ENCODE results near the gene BEND6. TPM values are rescaled to one million over a fixed set of nuclear protein-coding genes. Genes with fewer than 3 reads are reported as not detected.

The BEND6 gene
- total and polyA plus RNA-seq, 4 experiments from 2014 or later = not detected

DNA sequence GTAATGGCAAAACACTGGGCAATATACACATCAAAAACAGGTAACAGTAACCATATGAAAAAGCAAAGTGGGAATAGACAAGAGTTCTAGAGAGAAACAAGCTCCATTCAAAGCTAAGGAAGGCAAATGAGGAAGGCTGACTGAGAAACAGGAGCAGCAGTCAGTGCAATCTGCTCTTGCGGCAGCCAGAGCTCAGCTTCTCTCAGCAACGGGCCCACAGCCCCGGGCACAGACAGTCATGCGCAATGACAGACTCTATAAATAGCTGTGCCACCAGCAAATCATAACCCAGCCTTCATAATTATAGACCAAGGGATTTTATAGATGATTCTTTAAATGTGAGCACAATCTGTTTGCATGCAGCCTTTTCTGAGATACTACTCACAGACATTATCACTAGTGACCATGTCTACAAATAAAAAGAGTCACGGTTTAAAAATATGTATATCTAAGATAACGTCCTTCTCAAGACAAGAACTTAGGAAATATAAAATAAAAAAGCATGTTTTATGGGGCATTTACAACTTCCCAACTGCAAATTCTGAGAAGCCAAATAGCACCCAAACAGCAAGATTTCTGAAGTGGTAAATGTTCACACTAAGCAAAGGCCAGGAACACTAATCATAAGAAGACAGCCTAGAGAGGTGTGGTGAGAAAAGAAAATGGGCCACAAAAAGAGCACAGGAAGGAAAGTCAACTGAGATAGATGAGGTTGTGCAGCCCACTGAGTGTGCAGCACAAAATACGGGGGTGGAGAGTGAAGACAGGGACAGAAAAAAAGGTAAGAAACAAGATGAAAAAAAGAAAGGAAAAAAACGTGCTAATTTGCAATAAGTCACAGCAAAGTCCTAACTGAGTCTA is 39.9 kb upstream of the BEND6 start:
- no peak overlapping the region for H3K27ac ChIP-seq (ENCODE audit: low read depth, low read length)
- H3K4me1 ChIP-seq (ENCODE audit: insufficient read depth, low read length) = no peaks in the 10 kb centered on the region
- Mint-ChIP-seq H3K27ac (no peak overlapping the region), H3K4me3 (no peak overlapping the region), H3K4me1 (no peaks in the 10 kb centered on the region), H3K36me3 (no peaks in the 10 kb centered on the region), H3K9me3 (no peaks in the 10 kb centered on the region), H3K27me3 (peaks cover 3 to 16% of the 10 kb centered on the region in 2 donors)
- H3K27me3 ChIP-seq (ENCODE audit: insufficient read depth, low read length) = peaks cover 4% of the 10 kb centered on the region
- H3K9me3 ChIP-seq (ENCODE audit: control insufficient read depth in 1 of 2, low read length in 2 of 2) = no peaks in the 10 kb centered on the region
- H3K4me3 ChIP-seq (ENCODE audit: low read length in 2 of 2) = no peak overlapping the region
- ChIA-PET POLR2A (ENCODE audit: partially characterized antibody) (no interaction called here), CTCF (ENCODE audit: partially characterized antibody) (interaction anchor here (0.9 kb wide), 1 partner anchor 11 kb away, joined by 4 read pairs; no protein-coding TSS in a partner anchor)
- intact Hi-C loops (cut with micrococcal nuclease) = no loop called here
- H3K36me3 ChIP-seq (ENCODE audit: insufficient read depth, low read length) = no peaks in the 10 kb centered on the region
- DNase-seq = no peak

DNA sequence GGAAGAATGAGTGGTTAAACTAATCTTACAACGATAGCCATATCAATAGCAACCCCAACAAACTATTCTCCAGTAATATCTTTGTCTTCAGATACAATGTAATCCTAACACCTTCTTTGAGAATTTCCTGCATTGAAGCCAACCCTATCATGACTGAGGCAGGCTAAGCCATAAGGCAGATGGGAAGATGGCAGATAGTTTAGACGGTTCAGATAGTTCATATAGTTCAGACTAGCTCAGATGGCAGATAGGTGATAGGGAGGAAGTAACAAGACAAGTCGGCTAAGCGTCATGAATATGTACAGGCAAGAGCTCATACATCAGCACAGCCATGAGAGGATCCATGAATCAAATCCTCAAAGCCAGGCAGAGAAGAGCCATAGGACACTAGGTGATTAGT is 39.1 kb upstream of the BEND6 start:
- Histone ChIP-seq H3K9me3 (ENCODE audit: control insufficient read depth in 1 of 2, low read length in 2 of 2) (no peaks in the 10 kb centered on the region), H3K4me1 (ENCODE audit: insufficient read depth, low read length) (no peaks in the 10 kb centered on the region), H3K36me3 (ENCODE audit: insufficient read depth, low read length) (no peaks in the 10 kb centered on the region), H3K27me3 (ENCODE audit: insufficient read depth, low read length) (peaks cover 8% of the 10 kb centered on the region), H3K4me3 (ENCODE audit: low read length in 2 of 2) (no peak overlapping the region), H3K27ac (ENCODE audit: low read depth, low read length) (no peak overlapping the region)
- no peaks in the 10 kb centered on the region for H3K36me3 Mint-ChIP-seq
- H3K9me3 Mint-ChIP-seq = no peaks in the 10 kb centered on the region
- CTCF ChIA-PET (ENCODE audit: partially characterized antibody) = interaction anchor here (0.9 kb wide), 1 partner anchor 11 kb away, joined by 4 read pairs; no protein-coding TSS in a partner anchor
- intact Hi-C loops (cut with micrococcal nuclease) = no loop called here
- no peak overlapping the region for H3K4me3 Mint-ChIP-seq
- no peaks in the 10 kb centered on the region for H3K4me1 Mint-ChIP-seq
- H3K27me3 Mint-ChIP-seq = peaks cover 6 to 19% of the 10 kb centered on the region in 2 donors
- H3K27ac Mint-ChIP-seq = no peak overlapping the region
- no peak for DNase-seq
- POLR2A ChIA-PET (ENCODE audit: partially characterized antibody) = interaction anchor here (0.9 kb wide), 1 partner anchor 12 kb away, joined by 3 read pairs; no protein-coding TSS in a partner anchor

DNA sequence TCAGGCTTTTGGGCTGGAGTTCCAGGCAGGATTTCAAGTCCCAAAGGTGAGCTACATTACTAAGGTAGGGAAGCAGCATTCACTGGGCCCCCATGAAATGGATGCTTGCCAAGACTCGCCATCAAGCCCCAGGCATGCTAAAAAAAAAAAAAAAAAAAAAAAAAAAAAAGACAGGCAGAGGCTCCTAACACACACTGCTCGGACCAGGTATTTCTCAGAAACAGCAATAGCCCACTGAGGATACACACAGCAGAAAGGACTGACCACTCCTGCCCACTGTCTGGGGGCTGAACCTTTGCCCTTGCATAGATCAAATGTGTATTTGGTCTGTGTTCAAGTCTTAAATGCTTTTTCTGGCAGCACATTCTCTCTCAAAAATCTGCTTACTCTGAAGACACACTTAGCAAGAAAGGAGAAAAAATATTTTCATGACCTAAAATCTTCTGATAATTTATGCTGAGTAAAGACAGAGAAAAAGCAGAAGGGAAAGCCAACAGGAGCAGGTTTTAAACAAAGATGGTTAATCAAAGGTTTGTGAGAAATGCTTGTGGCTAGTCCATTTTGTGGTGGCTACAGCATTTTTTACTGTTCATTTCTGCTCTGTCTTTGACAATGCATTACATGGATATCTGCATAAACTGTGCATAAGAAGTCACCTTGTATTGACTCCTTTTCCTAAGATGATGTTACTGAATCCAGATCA is 37.9 kb upstream of the BEND6 start:
- no peaks in the 10 kb centered on the region for H3K9me3 ChIP-seq (ENCODE audit: control insufficient read depth in 1 of 2, low read length in 2 of 2)
- H3K27ac ChIP-seq (ENCODE audit: low read depth, low read length) = no peak overlapping the region
- Mint-ChIP-seq H3K27me3 (peaks cover 5 to 20% of the 10 kb centered on the region in 2 donors), H3K4me3 (no peak overlapping the region), H3K36me3 (no peaks in the 10 kb centered on the region), H3K27ac (no peak overlapping the region), H3K4me1 (no peaks in the 10 kb centered on the region), H3K9me3 (no peaks in the 10 kb centered on the region)
- ChIA-PET POLR2A (ENCODE audit: partially characterized antibody) (interaction anchor here (0.9 kb wide), 1 partner anchor 11 kb away, joined by 3 read pairs; no protein-coding TSS in a partner anchor), CTCF (ENCODE audit: partially characterized antibody) (interaction anchor here (1.1 to 1.6 kb wide), 3 partner anchors 12 to 21 kb away, joined by 3 to 5 read pairs (median 5); no protein-coding TSS in a partner anchor)
- H3K36me3 ChIP-seq (ENCODE audit: insufficient read depth, low read length) = no peaks in the 10 kb centered on the region
- intact Hi-C loops (cut with micrococcal nuclease) = no loop called here
- H3K27me3 ChIP-seq (ENCODE audit: insufficient read depth, low read length) = peaks cover 8% of the 10 kb centered on the region
- H3K4me1 ChIP-seq (ENCODE audit: insufficient read depth, low read length) = no peaks in the 10 kb centered on the region
- no peak overlapping the region for H3K4me3 ChIP-seq (ENCODE audit: low read length in 2 of 2)
- DNase-seq = no peak

DNA sequence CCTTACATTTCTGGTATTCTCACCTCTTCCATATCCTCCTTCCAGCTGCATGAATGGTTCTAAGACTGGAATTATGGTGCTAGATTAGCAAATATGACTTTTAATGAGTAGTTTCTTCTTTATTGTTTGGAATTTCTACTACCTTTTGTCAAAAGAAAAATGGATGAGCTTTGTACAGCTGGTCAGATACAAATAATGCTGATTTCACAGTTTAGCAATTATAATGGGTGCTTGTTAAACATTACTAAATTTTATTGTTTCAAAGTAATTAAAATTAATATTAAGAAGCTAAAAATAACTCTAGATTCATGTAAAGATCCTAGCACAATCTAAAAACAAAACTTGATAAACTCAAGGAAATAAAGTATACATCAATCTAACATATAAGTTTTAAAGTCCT is 32.3 kb upstream of the BEND6 start:
- H3K9me3 ChIP-seq (ENCODE audit: control insufficient read depth in 1 of 2, low read length in 2 of 2) = no peaks in the 10 kb centered on the region
- peaks cover 17 to 26% of the 10 kb centered on the region in 2 donors for H3K27me3 Mint-ChIP-seq
- ChIA-PET CTCF (ENCODE audit: partially characterized antibody) (interaction anchor here (0.8 to 0.9 kb wide), 3 partner anchors 15 to 22 kb away, joined by 3 read pairs; no protein-coding TSS in a partner anchor), POLR2A (ENCODE audit: partially characterized antibody) (no interaction called here)
- H3K27ac Mint-ChIP-seq = no peak overlapping the region
- H3K27ac ChIP-seq (ENCODE audit: low read depth, low read length) = no peak overlapping the region
- H3K27me3 ChIP-seq (ENCODE audit: insufficient read depth, low read length) = peaks cover 5% of the 10 kb centered on the region
- intact Hi-C loops (cut with micrococcal nuclease) = no loop called here
- H3K4me3 ChIP-seq (ENCODE audit: low read length in 2 of 2) = no peak overlapping the region
- no peak overlapping the region for H3K4me3 Mint-ChIP-seq
- H3K4me1 ChIP-seq (ENCODE audit: insufficient read depth, low read length) = no peaks in the 10 kb centered on the region
- H3K36me3 ChIP-seq (ENCODE audit: insufficient read depth, low read length) = no peaks in the 10 kb centered on the region
- no peaks in the 10 kb centered on the region for H3K36me3 Mint-ChIP-seq
- H3K4me1 Mint-ChIP-seq = no peaks in the 10 kb centered on the region
- peaks cover 0 to 1% (median 0%) of the 10 kb centered on the region in 8 donors for H3K9me3 Mint-ChIP-seq
- no peak for DNase-seq

DNA sequence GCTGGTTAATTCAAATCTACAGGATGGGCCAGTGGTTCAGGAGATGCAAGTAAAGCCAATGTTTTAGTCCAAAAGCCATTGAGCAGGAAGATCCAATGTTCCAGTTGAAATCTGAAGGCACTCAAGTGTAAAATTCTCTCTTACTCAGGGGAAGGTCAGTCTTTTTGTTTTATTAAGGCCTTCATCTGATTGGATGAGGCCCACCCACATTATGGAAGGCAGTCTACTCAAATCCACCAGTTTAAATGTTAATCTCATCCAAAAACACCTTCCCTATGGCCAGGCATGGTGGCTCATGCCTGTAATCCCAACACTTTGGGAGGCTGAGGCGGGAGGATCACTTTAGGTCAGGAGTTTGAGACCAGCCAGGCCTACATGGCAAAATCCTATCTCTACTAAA is 31.3 kb upstream of the BEND6 start:
- ChIA-PET CTCF (ENCODE audit: partially characterized antibody) (no interaction called here), POLR2A (ENCODE audit: partially characterized antibody) (no interaction called here)
- Mint-ChIP-seq H3K4me3 (no peak overlapping the region), H3K27me3 (peaks cover 17 to 27% of the 10 kb centered on the region in 2 donors), H3K27ac (no peak overlapping the region), H3K4me1 (no peaks in the 10 kb centered on the region), H3K36me3 (no peaks in the 10 kb centered on the region), H3K9me3 (peaks cover 0 to 2% (median 0%) of the 10 kb centered on the region in 8 donors)
- H3K4me3 ChIP-seq (ENCODE audit: low read length in 2 of 2) = no peak overlapping the region
- no peak for DNase-seq
- no peak overlapping the region for H3K27ac ChIP-seq (ENCODE audit: low read depth, low read length)
- no peaks in the 10 kb centered on the region for H3K9me3 ChIP-seq (ENCODE audit: control insufficient read depth in 1 of 2, low read length in 2 of 2)
- intact Hi-C loops (cut with micrococcal nuclease) = no loop called here
- no peaks in the 10 kb centered on the region for H3K4me1 ChIP-seq (ENCODE audit: insufficient read depth, low read length)
- H3K36me3 ChIP-seq (ENCODE audit: insufficient read depth, low read length) = no peaks in the 10 kb centered on the region
- peaks cover 5% of the 10 kb centered on the region for H3K27me3 ChIP-seq (ENCODE audit: insufficient read depth, low read length)

DNA sequence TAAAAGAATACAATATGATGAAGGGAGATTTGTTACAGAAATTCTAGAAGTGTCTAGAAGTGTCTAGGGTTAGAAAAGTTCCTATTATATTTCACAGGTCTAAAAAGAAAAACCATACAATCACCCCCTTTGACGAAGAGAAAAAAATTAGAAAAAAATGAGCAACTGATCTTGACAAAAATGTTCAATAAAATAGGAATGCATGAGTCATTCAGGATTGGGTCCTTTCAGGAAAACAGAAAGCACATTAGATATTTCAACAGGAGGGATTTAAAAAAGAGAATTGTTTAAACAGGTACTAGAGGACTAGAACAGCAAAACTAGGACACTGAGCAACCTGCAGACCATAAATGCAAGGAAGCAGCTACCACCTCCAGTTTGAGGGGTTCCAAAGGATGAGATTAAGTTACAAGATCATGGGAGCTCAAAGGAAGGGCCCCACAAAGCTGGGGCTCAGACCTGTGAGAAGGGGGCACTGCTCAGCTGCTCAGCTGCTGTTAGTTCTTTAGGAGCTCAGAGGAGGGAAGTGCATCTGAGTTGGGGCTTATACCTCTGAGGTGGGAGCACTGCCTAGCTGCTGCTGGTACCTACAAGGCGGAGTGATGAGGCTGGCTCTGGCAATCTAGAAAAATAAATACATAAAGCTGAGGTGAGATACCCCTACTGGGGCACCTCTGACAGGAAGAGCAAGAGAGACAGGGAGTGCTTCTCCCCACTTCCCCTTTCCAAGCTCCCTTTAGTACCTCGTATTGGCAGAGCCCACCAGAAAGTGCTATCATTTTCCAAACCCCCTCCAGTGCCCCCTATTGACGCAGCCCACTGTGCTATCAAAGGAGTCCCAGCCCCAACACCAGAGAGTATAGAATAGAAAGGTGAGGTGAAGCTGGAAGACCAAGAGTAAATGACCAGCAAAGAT is 27.1 kb upstream of the BEND6 start:
- no peaks in the 10 kb centered on the region for H3K4me1 Mint-ChIP-seq
- no peak for DNase-seq
- ChIA-PET CTCF (ENCODE audit: partially characterized antibody) (no interaction called here), POLR2A (ENCODE audit: partially characterized antibody) (interaction anchor here (0.8 kb wide), 1 partner anchor 11 kb away, joined by 3 read pairs; no protein-coding TSS in a partner anchor)
- Histone ChIP-seq H3K36me3 (ENCODE audit: insufficient read depth, low read length) (no peaks in the 10 kb centered on the region), H3K4me3 (ENCODE audit: low read length in 2 of 2) (no peak overlapping the region), H3K27me3 (ENCODE audit: insufficient read depth, low read length) (no peaks in the 10 kb centered on the region), H3K27ac (ENCODE audit: low read depth, low read length) (no peak overlapping the region), H3K9me3 (ENCODE audit: control insufficient read depth in 1 of 2, low read length in 2 of 2) (no peaks in the 10 kb centered on the region), H3K4me1 (ENCODE audit: insufficient read depth, low read length) (no peaks in the 10 kb centered on the region)
- peak overlapping the region in 1 of 8 donors; percentile 27 for H3K4me3 Mint-ChIP-seq
- no peaks in the 10 kb centered on the region for H3K36me3 Mint-ChIP-seq
- H3K27ac Mint-ChIP-seq = no peak overlapping the region
- H3K27me3 Mint-ChIP-seq = peaks cover 13 to 36% of the 10 kb centered on the region in 2 donors
- intact Hi-C loops (cut with micrococcal nuclease) = no loop called here
- H3K9me3 Mint-ChIP-seq = peaks cover 0 to 2% (median 0%) of the 10 kb centered on the region in 8 donors
